AG09319 (cell line): Measurements from ENCODE around the gene COL4A4.

Experiments used
- DNase-seq: peaks from one replicate; pipeline ENCODE4 v3.0.0-alpha.2; 2010; ENCODE audit warnings: low read depth; ENCODE audit errors: extremely low read depth
- CTCF ChIP-seq: IDR thresholded peaks from 2 replicates; pipeline ENCODE4 v1.5.1; 2011; ENCODE audit warnings: low read depth, mild to moderate bottlenecking, inconsistent platforms, low read length, moderate library complexity

Gene COL4A4

GRCh38 chr2:227016894-227017293, 147.1 kb downstream of the COL4A4 start:
- TF ChIP-seq CTCF: no peak
- DNase-seq: no peak

- no peak for TF ChIP-seq CTCF
- no peak for DNase-seq
Measured at GRCh38 chr2:227013881-227014280, 150.1 kb downstream of the COL4A4 start.

GRCh38 chr2:227013330-227013729, 150.7 kb downstream of the COL4A4 start:
- no peak for DNase-seq
- no peak for TF ChIP-seq CTCF

DNA sequence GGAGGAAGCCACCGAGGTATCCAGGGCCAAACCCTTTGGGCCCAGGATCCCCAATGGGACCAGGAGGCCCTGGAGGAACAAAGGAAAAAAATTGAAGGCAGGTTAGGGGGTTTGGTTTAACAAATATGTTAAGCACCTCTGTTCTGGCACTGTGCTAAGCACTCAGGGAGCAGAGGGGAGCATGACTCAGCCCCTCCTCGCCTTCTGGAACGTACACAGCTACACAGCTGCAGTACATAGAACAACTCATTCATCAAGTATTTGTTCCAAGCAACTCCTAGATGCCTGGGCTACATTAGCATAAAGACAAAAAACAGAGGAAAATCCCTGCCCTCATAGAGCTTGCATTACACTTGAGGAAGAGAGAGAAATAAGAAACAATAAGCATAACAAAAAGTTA, 153.6 kb downstream of the COL4A4 start:
- no peak for DNase-seq

DNA sequence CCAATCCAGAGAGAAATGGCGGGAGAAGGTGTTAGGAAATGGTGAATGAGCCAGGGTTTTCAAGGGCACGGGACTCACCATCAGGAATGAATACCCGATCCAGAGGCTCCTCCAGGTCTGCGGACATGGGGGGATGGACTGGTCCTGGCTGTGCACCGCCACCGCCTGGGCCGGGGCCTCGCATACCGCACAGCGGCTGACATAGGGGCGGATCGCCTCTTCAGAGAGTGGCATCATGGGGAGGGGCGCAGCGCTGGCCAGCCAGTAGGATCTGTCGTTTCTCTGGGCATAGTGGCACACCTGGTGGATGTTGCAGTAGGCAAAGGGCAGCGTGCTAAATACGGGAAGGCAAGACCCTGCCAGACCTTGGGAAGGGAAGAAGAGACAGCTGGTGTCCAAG, 156.1 kb downstream of the COL4A4 start:
- DNase-seq: no peak
- no peak for TF ChIP-seq CTCF

More for the DNA sequence above, 153.6 kb downstream of the COL4A4 start:
- TF ChIP-seq CTCF: no peak

- no peak for TF ChIP-seq CTCF
- DNase-seq: no peak
Measured at GRCh38 chr2:227007148-227007547, 156.9 kb downstream of the COL4A4 start.

DNA sequence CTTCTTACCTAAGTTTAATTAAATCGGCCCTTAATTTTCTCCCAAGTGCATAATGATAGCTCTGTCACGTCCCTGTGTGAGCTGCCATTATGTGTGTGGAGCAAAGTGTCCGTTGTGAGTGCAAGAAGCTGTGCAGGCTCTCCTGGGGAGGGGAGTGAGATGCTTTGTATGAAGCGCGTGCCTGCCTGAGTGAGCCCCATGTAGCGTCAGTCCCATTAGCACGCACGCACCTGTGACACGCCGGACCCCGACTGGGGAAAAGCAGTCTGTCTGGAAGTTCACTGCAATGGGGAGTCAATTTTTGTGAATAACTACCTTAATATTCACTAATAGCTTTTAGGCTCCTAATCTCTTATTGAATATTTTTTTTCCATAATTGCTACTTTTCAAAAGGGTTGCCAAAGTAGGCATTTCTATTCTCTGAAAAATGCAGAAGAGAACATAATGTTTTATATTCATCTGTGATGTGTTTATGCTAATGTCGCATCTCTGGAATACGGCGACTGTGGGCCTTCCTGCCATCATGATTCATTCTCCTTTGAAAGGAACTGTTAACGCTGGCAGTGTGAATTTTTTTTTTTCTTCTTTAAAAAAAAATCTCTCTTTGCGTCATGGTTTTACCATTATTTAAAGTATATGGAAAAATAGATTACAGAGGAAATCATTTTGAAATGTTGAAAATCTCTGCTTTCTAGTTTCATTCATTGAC, 157.7 kb downstream of the COL4A4 start:
- TF ChIP-seq CTCF: no peak
- no peak for DNase-seq
